GM21825 (cell line): ENCODE measurements around the gene TTC28.
"Not testable (repeated sequence)": the region's sequence is repeated elsewhere in the genome, so short reads cannot be mapped to it uniquely, and the experiment has no call there.

ENCODE experiments used
- ATAC-seq: cut with Tn5 transposase; IDR thresholded peaks from one replicate; pipeline ENCODE4 v1.9.1; 2021; ENCODE audit warnings: mild to moderate bottlenecking, moderate library complexity; ENCODE audit not compliant: unreplicated experiment

Gene TTC28

GRCh38 chr22:28369854-28370253, 309.8 kb downstream of the TTC28 start:
- ATAC-seq, result no peak

- no peak for ATAC-seq
Measured at GRCh38 chr22:28366856-28367255, 312.8 kb downstream of the TTC28 start.

- ATAC-seq, result no peak
Measured at GRCh38 chr22:28365371-28365770, 314.3 kb downstream of the TTC28 start.

DNA sequence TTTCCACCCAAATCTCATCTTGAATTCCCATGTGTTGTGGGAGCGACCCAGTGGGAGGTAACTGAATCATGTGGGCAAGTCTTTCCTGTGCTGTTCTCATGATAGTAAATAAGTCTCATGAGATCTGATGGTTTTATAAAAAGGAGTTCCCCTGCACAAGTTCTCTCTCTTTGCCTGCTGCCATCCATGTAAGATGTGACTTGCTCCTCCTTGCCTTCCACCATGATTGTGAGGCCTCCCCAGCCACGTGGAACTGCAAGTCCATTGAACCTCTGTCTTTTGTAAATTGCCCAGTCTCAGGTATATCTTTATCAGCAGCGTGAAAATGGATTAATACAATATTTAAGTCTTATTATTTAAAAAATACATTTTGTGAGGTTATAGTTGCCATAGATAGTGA, 315.5 kb downstream of the TTC28 start:
- ATAC-seq, result not testable (repeated sequence)

- no peak for ATAC-seq
Measured at GRCh38 chr22:28360939-28361338, 318.7 kb downstream of the TTC28 start.

- no peak for ATAC-seq
Measured at GRCh38 chr22:28358312-28358711, 321.3 kb downstream of the TTC28 start.

GRCh38 chr22:28357193-28357592, 322.4 kb downstream of the TTC28 start:
- no peak for ATAC-seq

DNA sequence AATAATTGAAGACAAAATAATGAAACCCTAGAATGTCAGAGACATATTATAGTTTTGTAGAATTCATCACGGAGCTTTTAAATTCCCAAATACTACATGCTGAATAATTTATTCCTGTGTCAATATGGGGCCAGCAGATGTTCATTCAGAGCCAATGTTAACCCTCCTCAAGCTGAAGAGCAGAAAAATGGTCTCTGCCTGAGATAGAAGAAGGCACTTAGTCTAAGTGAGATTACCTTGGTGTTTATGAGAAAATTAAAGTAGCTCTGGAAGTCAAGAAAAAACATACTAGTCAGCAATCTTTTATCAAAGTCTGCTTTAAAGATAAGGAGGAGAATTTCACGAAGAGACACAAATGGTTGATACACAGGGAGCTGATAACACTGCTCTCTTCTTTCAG, 328.2 kb downstream of the TTC28 start:
- ATAC-seq, result no peak

DNA sequence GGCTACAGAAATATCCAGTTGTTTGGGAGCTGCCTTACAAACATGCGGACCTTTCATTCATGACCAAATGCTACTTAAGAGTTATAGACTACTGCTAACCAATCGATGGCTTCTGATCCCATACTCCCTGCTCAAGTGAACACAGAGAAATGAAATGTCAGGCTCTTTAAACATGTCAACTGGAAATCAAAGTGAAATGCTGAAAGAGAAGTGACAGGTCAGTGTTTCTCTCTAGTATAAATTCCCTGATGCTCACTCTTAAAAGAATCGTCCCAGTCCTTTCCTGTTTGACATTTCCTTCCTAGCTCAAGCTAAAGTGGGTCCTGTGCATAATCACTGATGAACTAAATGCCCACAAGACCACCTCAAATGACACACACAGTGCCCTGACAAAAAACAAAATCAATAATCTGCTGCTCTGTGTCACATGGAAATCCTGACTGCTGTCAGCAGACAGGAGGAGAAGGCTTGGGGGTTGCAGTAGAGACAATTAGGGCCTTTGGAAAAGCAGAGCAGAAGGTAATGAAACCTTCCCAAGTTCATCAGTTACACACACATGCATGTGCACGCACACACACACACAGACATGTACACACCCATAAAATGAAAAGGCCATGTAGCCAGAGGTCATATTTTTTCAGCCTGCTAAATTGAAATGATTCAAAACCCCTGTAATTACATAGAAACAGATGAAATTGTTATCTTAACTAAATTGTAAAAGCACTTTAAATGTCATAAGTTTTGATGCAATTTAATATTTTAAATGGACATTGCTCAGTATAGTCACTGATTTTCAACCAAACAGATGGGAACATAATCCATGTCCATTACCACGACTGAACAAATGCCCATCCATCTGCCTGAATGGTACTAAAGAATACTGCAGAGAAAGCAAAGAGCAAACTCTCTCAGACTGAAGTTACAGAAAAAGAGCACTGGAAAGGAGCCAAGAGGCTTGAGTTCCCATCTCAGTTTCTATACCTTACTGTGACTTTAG, 330.7 kb downstream of the TTC28 start:
- no peak for ATAC-seq

DNA sequence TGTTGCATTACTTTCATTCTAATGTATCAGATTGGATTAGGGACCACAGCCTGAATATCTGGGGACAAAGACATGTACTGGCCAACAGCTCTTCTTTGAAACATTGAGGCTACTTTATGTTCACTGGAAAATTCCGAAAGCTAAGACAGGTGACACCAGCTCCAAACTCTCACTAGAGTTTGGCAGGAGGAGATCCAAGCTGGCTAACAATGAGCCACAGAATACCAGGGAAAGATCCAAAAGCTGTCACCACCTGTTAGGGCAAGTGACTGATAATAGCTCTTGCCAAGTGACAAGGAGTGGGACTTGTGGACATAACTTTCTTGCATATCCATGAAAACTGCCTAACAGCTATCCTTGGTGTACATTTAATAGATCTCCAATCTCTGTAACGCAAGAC, 333.3 kb downstream of the TTC28 start:
- ATAC-seq, result no peak

- no peak for ATAC-seq
Measured at GRCh38 chr22:28344918-28345703, 334.5 kb downstream of the TTC28 start.

GRCh38 chr22:28341001-28341400, 338.6 kb downstream of the TTC28 start:
- ATAC-seq, result no peak

DNA sequence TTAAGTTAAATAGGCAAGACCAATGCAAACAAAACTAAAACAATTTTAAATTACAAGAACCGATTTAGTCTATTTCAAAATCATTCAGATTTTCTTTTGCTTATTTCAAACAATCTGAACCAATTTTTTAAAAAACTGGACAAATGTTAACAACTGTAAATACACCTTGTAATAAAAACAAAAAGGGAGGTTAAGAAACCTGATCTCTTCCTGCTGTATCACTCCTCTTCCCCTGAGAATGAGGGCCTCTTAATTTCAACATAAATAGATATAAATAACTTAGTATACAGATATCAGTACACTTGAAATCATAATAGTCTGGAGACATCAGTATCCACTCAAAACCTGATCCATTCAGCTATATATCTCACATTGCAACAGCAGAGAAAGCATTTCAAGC, 346.6 kb downstream of the TTC28 start:
- ATAC-seq, result no peak

DNA sequence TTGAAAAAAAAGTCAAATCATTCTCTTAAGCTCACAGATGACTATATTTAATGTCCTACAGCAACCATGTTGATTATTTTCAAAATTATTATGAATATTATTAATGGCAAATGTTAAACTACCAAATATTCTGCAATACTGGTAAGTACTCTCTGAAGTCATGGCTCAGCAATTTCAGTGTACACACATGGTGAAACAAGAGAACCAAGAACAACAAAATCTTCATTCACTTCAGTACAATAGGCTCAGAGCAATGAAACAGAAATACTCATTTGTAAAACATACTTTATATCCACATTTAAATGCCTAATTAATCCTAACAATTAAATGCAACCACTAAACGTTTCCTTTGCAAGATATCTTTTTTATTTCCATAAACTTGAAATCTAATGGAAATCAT, 347.2 kb downstream of the TTC28 start:
- ATAC-seq, result no peak

DNA sequence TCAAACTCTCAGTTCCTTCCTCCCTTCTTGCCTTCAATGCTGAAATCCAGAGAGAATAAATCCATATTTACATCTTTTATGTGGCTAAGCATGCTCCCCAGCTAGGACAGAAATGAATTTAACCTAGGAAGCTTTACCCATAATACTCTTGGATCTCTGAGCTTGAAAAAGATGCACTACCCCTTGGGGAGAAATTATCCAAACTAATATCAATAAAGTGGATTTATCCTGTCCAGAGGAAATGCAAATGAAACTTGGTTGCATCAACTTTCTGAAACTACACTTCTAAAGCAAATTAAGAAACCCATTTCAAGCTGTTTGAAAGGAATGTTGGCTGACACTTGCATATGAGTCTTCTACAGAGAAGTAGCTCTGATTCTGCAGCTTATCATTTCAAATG, 347.9 kb downstream of the TTC28 start:
- no peak for ATAC-seq

- ATAC-seq, result no peak
Measured at GRCh38 chr22:28329186-28330073, 350.2 kb downstream of the TTC28 start.

- ATAC-seq, result no peak
Measured at GRCh38 chr22:28328756-28329155, 350.9 kb downstream of the TTC28 start.

- ATAC-seq, result no peak
Measured at GRCh38 chr22:28316014-28316413, 363.6 kb downstream of the TTC28 start.

DNA sequence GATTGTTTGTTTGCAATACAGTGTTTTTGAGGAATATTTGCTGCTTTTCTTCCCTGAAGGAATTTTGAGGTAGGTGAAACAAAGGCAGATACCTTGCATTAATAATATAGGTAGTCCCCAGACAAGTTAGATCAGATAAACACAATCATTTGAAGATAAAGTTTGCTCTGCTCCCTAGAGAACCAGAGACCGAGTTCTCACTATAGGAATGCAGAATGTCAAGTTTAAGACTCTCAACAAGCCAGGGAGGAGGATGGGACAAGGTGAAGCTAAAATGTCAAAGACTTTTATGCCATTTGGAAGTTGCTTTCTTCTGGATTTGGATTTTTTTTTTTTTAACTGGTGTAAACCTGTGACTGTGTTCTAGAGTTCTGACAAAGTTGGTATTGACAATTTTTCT, 364.7 kb downstream of the TTC28 start:
- ATAC-seq, result no peak

DNA sequence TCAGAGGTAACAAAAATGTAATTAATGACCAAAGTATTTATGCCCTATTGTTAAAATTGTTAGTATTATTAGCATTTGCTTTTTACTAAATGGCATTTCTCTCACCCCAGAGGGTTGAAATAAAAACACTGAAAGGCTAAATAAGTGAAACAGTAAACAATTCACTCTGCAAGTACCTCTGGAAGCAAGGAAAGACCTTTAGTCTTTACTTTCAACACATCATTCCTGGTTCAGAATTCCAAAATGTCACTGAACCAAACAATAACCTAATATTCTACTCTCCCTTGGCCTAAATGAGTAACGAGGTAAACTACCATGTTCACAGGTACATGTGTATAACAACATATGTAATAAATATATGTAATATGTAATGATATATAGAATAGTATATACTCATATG, 369.3 kb downstream of the TTC28 start:
- ATAC-seq, result no peak

DNA sequence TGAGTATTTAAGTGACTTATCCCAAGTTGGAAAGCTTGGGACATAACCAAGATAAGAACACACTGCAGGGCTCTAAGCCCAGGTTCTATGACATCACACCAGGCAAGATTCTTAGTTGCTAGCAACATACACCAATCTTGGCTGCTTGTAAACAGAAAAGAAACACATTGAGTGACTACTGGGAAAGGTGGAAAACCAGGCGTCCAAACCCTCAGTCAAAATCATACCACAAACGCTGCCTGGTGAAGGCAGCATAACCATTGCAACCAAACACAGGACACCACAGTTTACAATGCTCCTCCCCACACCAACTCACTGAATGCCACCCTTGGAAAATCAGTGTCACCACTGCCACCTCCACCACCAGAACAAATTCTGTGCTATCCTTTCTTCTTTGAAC, 379.9 kb downstream of the TTC28 start:
- no peak for ATAC-seq
